Pancreas (tissue), 10 donors: ENCODE results near the gene KDM6A. TPM values are rescaled to one million over a fixed set of nuclear protein-coding genes. Genes with fewer than 3 reads are reported as not detected.
A peak's percentile ranks its signal among the peaks of the same experiment; 100 is the strongest.

Experiments
- ATAC-seq, 4 donors: fragments of 200-7000 bp; cut with Tn5 transposase; one replicate each; pipeline versions ENCODE4 v1.8.0 to v1.9.1; 2020; ENCODE audit warnings: mild to moderate bottlenecking in 4 of 4, moderate library complexity in 4 of 4
- DNase-seq, 6 donors: peaks; one replicate each; pipeline ENCODE4 v3.0.0-alpha.2; 2020
- FAIRE-seq: peaks from 2 replicates; lab custom pipeline; 2012; peaks lifted over from hg19 to GRCh38; lab: Jason Lieb, UNC
- H3K27ac ChIP-seq, 4 donors: fragments of 200-600 bp; sonication (generic); 1 replicate in 3 of 4; 2 replicates in 1 of 4; pipeline versions ENCODE4 v1.5.0 to v1.8.0; 2020
- H3K27me3 ChIP-seq, 4 donors: fragments of 200-600 bp; one replicate each; pipeline ENCODE4 v1.8.0; 2021
- H3K36me3 ChIP-seq, 3 donors: fragments of 200-600 bp; sonication (generic) in 1 of 3; one replicate each; pipeline versions ENCODE4 v1.5.0 to v1.8.0; 2020 to 2021
- H3K4me1 ChIP-seq, 3 donors: fragments of 200-600 bp; one replicate each; pipeline ENCODE4 v1.8.0; 2021
- H3K4me3 ChIP-seq, 4 donors: fragments of 200-600 bp; sonication (generic) in 2 of 4; one replicate each; pipeline versions ENCODE4 v1.5.0 to v1.8.0; 2020 to 2021
- H3K9me3 ChIP-seq, 4 donors: fragments of 200-600 bp; one replicate each; pipeline ENCODE4 v1.8.0; 2021
- WGBS, 2 donors: extraction: QIAGEN DNeasy Blood & Tissue Kit; methylation state at CpG; one replicate each; pipeline ENCODE4 v1.1.7; 2013; 5-methylcytosine and 5-hydroxymethylcytosine counted together
- intact Hi-C, 3 donors: fragments of 100-400 bp; cut with DNase I; formaldehyde crosslinking; loops; one replicate each; pipeline versions ENCODE4 v1.11.1 to v1.14.2; 2022
- polyA plus RNA-seq, 2 donors: library from polyadenylated mRNA; stranded (reverse); fragments of 200-250 nt; gene quantifications; one replicate each; pipeline ENCODE4 v1.2.3, GENCODE V29; 2013
- total RNA-seq, 6 donors: library from RNA; stranded (reverse); fragmentation: NEBNext Ultra II Directional in 4 of 6; extraction: Animal tissue kit (Norgen Biotek cat#: 25700) in 4 of 6; gene quantifications; one replicate each; pipeline versions ENCODE4 v1.2.1 to v1.2.4, GENCODE V29; 2021 to 2023
- TF ChIP-seq, protein P1 (sequence below), 4 donors: fragments of 200-600 bp; sonication (generic) in 3 of 4; IDR thresholded peaks; one replicate each; pipeline versions ENCODE4 v1.5.0 to v1.8.0; 2021; ENCODE audit warnings: antibody characterized with exemption in 4 of 4
- donor health status: healthy with polysubstance abuse.
- donor health status: DM: no; HTN: no; CAD: no; lungs with moderate emphysema.
- donor health status: DM: no; HTN: no; CAD: no.
- donor health status: control.
- donor health status: control.
- donor health status: Bipolar disorder and iron deficiency.
- donor health status: DM: yes; HTN: yes; CAD: no.
- donor health status: DM: no; HTN: no; CAD: no.
- donor health status: DM: no; HTN: no; CAD: no.
- donor health status: DM: yes; HTN: yes; CAD: no.

Gene KDM6A
- total and polyA plus RNA-seq, 8 donors: 5.5 to 27.5 (median 16.3) TPM

DNA sequence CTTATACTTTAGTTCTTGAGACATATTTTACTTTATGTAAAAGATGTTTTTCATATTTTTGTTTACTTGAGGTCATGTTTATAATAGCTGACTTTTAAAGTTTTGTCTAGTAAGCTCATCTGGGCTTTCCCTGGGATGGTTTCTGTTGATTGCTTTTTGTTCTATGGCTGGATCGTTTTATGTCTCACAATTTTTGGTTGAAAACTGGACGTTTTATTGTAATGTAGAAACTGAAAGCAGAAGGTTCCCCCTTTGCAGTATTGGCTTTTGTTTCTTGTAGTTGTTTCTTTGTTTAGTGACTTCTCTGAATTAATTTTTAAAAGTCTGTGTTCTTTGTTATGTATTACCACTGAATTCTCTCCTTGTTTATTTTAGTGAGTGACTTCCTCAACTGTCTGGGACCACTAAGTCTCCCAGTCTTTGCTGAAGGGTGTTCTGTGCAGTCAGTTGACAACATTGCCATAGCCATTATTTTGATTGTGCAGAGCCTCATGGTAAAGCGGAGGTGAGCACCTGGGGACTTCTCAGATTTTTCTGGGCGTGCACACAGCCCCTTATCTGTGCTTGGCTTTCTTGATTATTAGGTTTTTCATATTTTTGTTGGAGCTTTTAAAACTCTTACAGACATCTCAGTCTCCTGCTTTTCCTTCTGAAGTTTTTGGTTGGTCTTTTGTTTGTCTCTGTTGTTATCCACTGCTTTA lies 31.0 kb downstream of the KDM6A start:
- no peak for FAIRE-seq
- Histone ChIP-seq H3K27me3 (no peaks in the 10 kb centered on the region), H3K4me1 (peaks cover 18 to 35% (median 30%) of the 10 kb centered on the region in 3 donors), H3K9me3 (no peaks in the 10 kb centered on the region), H3K36me3 (no peaks in the 10 kb centered on the region), H3K4me3 (no peak overlapping the region), H3K27ac (no peak overlapping the region)
- no peak for DNase-seq
- ATAC-seq: peak; percentile 30 to 67 (median 43)
- TF ChIP-seq, protein P1, sequence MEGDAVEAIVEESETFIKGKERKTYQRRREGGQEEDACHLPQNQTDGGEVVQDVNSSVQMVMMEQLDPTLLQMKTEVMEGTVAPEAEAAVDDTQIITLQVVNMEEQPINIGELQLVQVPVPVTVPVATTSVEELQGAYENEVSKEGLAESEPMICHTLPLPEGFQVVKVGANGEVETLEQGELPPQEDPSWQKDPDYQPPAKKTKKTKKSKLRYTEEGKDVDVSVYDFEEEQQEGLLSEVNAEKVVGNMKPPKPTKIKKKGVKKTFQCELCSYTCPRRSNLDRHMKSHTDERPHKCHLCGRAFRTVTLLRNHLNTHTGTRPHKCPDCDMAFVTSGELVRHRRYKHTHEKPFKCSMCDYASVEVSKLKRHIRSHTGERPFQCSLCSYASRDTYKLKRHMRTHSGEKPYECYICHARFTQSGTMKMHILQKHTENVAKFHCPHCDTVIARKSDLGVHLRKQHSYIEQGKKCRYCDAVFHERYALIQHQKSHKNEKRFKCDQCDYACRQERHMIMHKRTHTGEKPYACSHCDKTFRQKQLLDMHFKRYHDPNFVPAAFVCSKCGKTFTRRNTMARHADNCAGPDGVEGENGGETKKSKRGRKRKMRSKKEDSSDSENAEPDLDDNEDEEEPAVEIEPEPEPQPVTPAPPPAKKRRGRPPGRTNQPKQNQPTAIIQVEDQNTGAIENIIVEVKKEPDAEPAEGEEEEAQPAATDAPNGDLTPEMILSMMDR (IDR thresholded peaks at IDR 0.05): no peak
- 31 to 39% methylated on average over 4 of the region's 4 CpGs for WGBS, 2 donors
- intact Hi-C loops: no loop called here

DNA sequence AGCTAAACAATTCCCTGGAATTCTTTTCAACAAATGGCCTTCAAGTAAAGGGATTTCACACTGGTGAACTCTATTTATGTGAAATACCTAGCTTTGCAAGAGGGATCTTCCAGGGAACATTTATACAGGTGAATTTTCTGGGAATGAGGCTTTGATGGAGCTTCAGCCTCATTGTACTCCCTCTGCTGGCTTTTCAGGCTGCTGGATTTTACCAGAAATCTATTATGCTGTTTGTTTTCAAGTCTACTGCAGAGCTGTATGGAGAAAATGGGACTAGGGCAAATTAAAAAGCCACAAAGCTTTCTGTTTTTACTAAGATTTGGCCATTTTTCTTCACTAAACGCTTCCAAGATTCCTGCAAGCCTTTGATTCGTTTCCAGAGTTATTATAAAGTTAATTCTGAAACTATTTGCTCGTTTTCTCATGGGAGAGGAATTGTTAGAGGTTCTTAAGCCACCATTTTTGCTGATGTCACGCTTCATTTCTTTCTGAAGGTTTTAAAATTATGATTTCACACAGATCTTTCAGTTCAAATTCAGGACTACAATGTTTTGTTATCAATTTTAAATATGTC lies 31.6 kb downstream of the KDM6A start:
- TF ChIP-seq, protein P1 (IDR thresholded peaks at IDR 0.05): no peak
- Histone ChIP-seq H3K4me1 (peaks cover 17 to 30% (median 26%) of the 10 kb centered on the region in 3 donors), H3K9me3 (no peaks in the 10 kb centered on the region), H3K27ac (no peak overlapping the region), H3K27me3 (no peaks in the 10 kb centered on the region), H3K4me3 (no peak overlapping the region), H3K36me3 (no peaks in the 10 kb centered on the region)
- DNase-seq: no peak
- no peak for FAIRE-seq
- peak; percentile 47 to 70 (median 52) for ATAC-seq
- intact Hi-C loops: no loop called here
- 44 to 61% methylated on average over 4 of the region's 4 CpGs for WGBS, 2 donors

- WGBS, 2 donors: 91 to 98% methylated on average over 3 of the region's 3 CpGs
- FAIRE-seq (no peak), ATAC-seq (no peak), DNase-seq (no peak)
- intact Hi-C loops: no loop called here
- Histone ChIP-seq H3K4me1 (peaks cover 12 to 24% (median 23%) of the 10 kb centered on the region in 3 donors), H3K9me3 (no peaks in the 10 kb centered on the region), H3K4me3 (no peak overlapping the region), H3K36me3 (no peaks in the 10 kb centered on the region), H3K27me3 (no peaks in the 10 kb centered on the region), H3K27ac (no peak overlapping the region)
- TF ChIP-seq, protein P1 (IDR thresholded peaks at IDR 0.05): no peak
Observed at GRCh38 chrX:44906041-44906440, 33.1 kb downstream of the KDM6A start.

DNA sequence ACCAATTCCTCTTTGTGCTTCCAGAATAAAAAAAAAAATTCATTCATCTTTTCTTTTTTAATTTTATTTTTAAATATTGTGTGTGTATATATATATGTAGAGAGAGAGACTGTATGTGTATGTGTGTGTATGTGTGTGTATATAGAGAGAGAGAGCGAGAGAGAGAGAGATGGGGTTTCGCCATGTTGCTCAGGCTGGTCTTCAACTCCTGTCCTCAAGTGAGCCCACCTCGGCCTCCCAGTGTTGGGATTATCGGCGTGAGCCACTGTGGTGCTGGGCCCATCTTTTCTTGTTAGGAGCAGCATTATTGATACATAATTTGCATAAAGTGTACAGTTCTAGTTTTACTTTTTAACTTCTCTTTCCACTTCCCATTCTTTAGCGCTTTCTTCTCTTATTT lies 33.6 kb downstream of the KDM6A start:
- no peak for FAIRE-seq
- no peak overlapping the region for H3K4me3 ChIP-seq
- H3K36me3 ChIP-seq: no peaks in the 10 kb centered on the region
- no peak for DNase-seq
- H3K27me3 ChIP-seq: no peaks in the 10 kb centered on the region
- 96 to 97% methylated on average over 6 of the region's 6 CpGs for WGBS, 2 donors
- TF ChIP-seq, protein P1 (IDR thresholded peaks at IDR 0.05): no peak
- no peak for ATAC-seq
- H3K4me1 ChIP-seq: peaks cover 12 to 24% (median 23%) of the 10 kb centered on the region in 3 donors
- intact Hi-C loops: no loop called here
- H3K27ac ChIP-seq: no peak overlapping the region
- H3K9me3 ChIP-seq: no peaks in the 10 kb centered on the region

DNA sequence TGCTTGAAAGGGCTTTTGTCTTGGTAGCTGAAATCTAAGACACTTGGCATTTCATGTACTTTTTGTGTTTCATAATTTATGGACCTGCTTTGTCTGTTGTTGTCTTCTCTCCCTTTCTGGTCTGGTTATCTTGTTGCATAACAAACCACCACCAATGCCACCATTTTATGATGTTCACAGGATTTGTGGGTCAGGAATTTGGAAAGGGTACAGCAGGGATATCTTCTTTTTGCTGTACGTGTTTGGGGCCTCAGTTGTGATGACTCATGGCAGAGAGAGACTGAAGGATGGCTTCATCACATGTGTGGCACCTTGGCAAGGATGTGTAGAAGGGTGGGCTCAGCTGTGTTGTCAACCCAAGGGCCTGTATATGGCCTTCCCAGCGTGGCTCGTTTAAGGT lies 35.2 kb downstream of the KDM6A start:
- peaks cover 12 to 24% (median 23%) of the 10 kb centered on the region in 3 donors for H3K4me1 ChIP-seq
- no peak overlapping the region for H3K27ac ChIP-seq
- WGBS, 2 donors: 46 to 70% methylated on average over 3 of the region's 3 CpGs
- DNase-seq: no peak
- intact Hi-C loops: no loop called here
- H3K9me3 ChIP-seq: no peaks in the 10 kb centered on the region
- H3K36me3 ChIP-seq: no peaks in the 10 kb centered on the region
- H3K4me3 ChIP-seq: no peak overlapping the region
- FAIRE-seq: no peak
- H3K27me3 ChIP-seq: no peaks in the 10 kb centered on the region
- ATAC-seq: peak in 1 of 4 donors; percentile 11
- TF ChIP-seq, protein P1 (IDR thresholded peaks at IDR 0.05): no peak
